ENCODE results near the gene IL17F. TPM values are rescaled to one million over a fixed set of nuclear protein-coding genes. Genes with fewer than 3 reads are reported as not detected.

IL17F gene
- total and polyA plus RNA-seq, 2 of the 8 experiments (the other 6 are each of a cell fraction or from before 2014, with no cell fraction given) = 0.08 TPM; not detected in 1

DNA sequence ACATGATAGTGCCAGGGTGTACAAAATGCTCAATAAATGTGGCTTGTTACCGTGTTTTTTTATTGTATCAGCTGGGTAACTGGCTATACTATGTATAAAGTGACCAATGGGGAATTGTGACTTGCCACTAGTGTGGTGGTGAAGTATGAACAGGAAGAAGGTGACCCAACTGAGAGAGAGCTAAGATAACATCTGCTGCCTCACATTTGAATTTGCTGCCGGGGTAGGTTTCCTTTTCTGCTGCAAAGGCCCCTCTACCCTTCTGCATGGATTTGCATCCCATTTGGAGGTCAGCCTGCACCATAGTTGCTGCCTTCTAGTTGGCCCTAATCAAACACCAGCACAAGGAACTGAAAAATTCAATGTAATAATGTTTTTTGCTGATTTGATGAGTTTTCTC, 34.1 kb downstream of the IL17F start (continued):
- TF ChIP-seq, protein P1, sequence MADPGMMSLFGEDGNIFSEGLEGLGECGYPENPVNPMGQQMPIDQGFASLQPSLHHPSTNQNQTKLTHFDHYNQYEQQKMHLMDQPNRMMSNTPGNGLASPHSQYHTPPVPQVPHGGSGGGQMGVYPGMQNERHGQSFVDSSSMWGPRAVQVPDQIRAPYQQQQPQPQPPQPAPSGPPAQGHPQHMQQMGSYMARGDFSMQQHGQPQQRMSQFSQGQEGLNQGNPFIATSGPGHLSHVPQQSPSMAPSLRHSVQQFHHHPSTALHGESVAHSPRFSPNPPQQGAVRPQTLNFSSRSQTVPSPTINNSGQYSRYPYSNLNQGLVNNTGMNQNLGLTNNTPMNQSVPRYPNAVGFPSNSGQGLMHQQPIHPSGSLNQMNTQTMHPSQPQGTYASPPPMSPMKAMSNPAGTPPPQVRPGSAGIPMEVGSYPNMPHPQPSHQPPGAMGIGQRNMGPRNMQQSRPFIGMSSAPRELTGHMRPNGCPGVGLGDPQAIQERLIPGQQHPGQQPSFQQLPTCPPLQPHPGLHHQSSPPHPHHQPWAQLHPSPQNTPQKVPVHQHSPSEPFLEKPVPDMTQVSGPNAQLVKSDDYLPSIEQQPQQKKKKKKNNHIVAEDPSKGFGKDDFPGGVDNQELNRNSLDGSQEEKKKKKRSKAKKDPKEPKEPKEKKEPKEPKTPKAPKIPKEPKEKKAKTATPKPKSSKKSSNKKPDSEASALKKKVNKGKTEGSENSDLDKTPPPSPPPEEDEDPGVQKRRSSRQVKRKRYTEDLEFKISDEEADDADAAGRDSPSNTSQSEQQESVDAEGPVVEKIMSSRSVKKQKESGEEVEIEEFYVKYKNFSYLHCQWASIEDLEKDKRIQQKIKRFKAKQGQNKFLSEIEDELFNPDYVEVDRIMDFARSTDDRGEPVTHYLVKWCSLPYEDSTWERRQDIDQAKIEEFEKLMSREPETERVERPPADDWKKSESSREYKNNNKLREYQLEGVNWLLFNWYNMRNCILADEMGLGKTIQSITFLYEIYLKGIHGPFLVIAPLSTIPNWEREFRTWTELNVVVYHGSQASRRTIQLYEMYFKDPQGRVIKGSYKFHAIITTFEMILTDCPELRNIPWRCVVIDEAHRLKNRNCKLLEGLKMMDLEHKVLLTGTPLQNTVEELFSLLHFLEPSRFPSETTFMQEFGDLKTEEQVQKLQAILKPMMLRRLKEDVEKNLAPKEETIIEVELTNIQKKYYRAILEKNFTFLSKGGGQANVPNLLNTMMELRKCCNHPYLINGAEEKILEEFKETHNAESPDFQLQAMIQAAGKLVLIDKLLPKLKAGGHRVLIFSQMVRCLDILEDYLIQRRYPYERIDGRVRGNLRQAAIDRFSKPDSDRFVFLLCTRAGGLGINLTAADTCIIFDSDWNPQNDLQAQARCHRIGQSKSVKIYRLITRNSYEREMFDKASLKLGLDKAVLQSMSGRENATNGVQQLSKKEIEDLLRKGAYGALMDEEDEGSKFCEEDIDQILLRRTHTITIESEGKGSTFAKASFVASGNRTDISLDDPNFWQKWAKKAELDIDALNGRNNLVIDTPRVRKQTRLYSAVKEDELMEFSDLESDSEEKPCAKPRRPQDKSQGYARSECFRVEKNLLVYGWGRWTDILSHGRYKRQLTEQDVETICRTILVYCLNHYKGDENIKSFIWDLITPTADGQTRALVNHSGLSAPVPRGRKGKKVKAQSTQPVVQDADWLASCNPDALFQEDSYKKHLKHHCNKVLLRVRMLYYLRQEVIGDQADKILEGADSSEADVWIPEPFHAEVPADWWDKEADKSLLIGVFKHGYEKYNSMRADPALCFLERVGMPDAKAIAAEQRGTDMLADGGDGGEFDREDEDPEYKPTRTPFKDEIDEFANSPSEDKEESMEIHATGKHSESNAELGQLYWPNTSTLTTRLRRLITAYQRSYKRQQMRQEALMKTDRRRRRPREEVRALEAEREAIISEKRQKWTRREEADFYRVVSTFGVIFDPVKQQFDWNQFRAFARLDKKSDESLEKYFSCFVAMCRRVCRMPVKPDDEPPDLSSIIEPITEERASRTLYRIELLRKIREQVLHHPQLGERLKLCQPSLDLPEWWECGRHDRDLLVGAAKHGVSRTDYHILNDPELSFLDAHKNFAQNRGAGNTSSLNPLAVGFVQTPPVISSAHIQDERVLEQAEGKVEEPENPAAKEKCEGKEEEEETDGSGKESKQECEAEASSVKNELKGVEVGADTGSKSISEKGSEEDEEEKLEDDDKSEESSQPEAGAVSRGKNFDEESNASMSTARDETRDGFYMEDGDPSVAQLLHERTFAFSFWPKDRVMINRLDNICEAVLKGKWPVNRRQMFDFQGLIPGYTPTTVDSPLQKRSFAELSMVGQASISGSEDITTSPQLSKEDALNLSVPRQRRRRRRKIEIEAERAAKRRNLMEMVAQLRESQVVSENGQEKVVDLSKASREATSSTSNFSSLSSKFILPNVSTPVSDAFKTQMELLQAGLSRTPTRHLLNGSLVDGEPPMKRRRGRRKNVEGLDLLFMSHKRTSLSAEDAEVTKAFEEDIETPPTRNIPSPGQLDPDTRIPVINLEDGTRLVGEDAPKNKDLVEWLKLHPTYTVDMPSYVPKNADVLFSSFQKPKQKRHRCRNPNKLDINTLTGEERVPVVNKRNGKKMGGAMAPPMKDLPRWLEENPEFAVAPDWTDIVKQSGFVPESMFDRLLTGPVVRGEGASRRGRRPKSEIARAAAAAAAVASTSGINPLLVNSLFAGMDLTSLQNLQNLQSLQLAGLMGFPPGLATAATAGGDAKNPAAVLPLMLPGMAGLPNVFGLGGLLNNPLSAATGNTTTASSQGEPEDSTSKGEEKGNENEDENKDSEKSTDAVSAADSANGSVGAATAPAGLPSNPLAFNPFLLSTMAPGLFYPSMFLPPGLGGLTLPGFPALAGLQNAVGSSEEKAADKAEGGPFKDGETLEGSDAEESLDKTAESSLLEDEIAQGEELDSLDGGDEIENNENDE (IDR thresholded peaks at IDR 0.05; ENCODE audit: insufficient replicate concordance, low read length) = no peak
- no peak for TF ChIP-seq MAFK (IDR thresholded peaks at IDR 0.05; ENCODE audit: low read depth, low read length)
- TF ChIP-seq SIX5 (IDR thresholded peaks at IDR 0.05; ENCODE audit: low read depth, low read length) = no peak
- no peak for TF ChIP-seq NRF1 (IDR thresholded peaks at IDR 0.05; ENCODE audit: low read depth, low read length)
- TF ChIP-seq, protein P2, sequence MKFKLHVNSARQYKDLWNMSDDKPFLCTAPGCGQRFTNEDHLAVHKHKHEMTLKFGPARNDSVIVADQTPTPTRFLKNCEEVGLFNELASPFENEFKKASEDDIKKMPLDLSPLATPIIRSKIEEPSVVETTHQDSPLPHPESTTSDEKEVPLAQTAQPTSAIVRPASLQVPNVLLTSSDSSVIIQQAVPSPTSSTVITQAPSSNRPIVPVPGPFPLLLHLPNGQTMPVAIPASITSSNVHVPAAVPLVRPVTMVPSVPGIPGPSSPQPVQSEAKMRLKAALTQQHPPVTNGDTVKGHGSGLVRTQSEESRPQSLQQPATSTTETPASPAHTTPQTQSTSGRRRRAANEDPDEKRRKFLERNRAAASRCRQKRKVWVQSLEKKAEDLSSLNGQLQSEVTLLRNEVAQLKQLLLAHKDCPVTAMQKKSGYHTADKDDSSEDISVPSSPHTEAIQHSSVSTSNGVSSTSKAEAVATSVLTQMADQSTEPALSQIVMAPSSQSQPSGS (IDR thresholded peaks at IDR 0.05; ENCODE audit: low read length) = no peak
- TF ChIP-seq BRCA1 (IDR thresholded peaks at IDR 0.05; ENCODE audit: low read depth, low read length) = no peak
- TF ChIP-seq SAP30 (IDR thresholded peaks at IDR 0.05; ENCODE audit: insufficient read depth, insufficient replicate concordance, low read length) = no peak
- no peak for TF ChIP-seq KDM1A (IDR thresholded peaks at IDR 0.05; ENCODE audit: borderline replicate concordance, low read length)
- TF ChIP-seq GTF2F1 (IDR thresholded peaks at IDR 0.05; ENCODE audit: borderline replicate concordance, low read depth, low read length) = no peak
- no peak for TF ChIP-seq KDM5A (IDR thresholded peaks at IDR 0.05; ENCODE audit: low read length)
- TF ChIP-seq BACH1 (IDR thresholded peaks at IDR 0.05; ENCODE audit: low read length) = no peak
